Measurements from ENCODE around the gene RANBP2. TPM values are rescaled to one million over a fixed set of nuclear protein-coding genes. Genes with fewer than 3 reads are reported as not detected.

The RANBP2 gene
- total and polyA plus RNA-seq, 2 experiments from 2014 or later, result 23.0 to 98.0 TPM

DNA sequence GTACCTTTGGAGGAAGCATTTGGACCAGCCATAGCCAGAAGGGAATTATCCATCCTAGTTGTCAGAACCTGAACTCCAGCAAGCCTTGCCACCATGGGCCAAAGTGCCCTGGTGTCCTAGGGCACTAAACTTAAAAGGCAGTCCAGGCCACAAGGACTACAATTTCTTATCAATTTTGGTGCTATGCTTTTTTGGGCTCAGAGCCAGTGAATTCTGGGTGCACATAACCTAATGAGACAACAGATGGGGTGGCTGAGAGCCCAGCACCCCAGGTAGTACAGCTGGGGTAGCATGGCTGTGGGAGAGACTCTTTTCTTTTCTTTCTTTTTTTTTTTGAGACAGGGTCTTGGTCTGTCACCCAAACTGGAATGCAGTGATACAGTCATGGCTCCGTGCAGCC is 14.4 kb upstream of the RANBP2 start:
- H3K27me3 ChIP-seq (ENCODE audit: insufficient read depth), result no peaks in the 10 kb centered on the region
- H3K4me2 ChIP-seq, result no peak overlapping the region
- H3K4me1 ChIP-seq (ENCODE audit: insufficient read depth), result no peaks in the 10 kb centered on the region
- Mint-ChIP-seq H3K27ac (no peak overlapping the region), H3K4me3 (no peak overlapping the region), H3K27me3 (ENCODE audit: insufficient read depth, low read depth, poor library complexity) (peaks cover 2% of the 10 kb centered on the region), H3K4me1 (no peaks in the 10 kb centered on the region), H3K9me3 (no peaks in the 10 kb centered on the region), H3K36me3 (ENCODE audit: low read depth) (no peaks in the 10 kb centered on the region)
- DNase-seq (ENCODE audit: low spot score), result no peak
- TF ChIP-seq STAT1 (IDR thresholded peaks at IDR 0.05; ENCODE audit: unreplicated experiment) (no peak), ZNF462 (CRISPR knock-in tag; IDR thresholded peaks at IDR 0.05) (no peak)
- no peak overlapping the region for H3K27ac ChIP-seq (ENCODE audit: low read depth)
- H4K20me1 ChIP-seq (replicated peaks; ENCODE audit: insufficient read depth), result no peaks in the 10 kb centered on the region; the same call in 1 of the 2 replicates
- no peaks in the 10 kb centered on the region for H3K79me2 ChIP-seq (replicated peaks; ENCODE audit: insufficient read depth)
- H2AFZ ChIP-seq, result 0 out of 2 replicates have a peak overlapping the region, but pooled peaks have one; percentile 28
- no peaks in the 10 kb centered on the region for H3K36me3 ChIP-seq (ENCODE audit: insufficient read depth)
- H3F3A ChIP-seq (replicated peaks; ENCODE audit: low read depth), result no peaks in the 10 kb centered on the region
- no peak overlapping the region for H3K4me3 ChIP-seq
- H3K9me2 ChIP-seq (ENCODE audit: insufficient read depth), result no peaks in the 10 kb centered on the region
- no peak for ATAC-seq

GRCh38 chr2:108707300-108707699 is 12.0 kb upstream of the RANBP2 start:
- Mint-ChIP-seq H3K4me1 (no peaks in the 10 kb centered on the region), H3K27ac (no peak overlapping the region), H3K27me3 (ENCODE audit: insufficient read depth, low read depth, poor library complexity) (peaks cover 2% of the 10 kb centered on the region), H3K36me3 (ENCODE audit: low read depth) (no peaks in the 10 kb centered on the region), H3K4me3 (no peak overlapping the region), H3K9me3 (no peaks in the 10 kb centered on the region)
- Histone ChIP-seq H3K27ac (ENCODE audit: low read depth) (no peak overlapping the region), H3K4me1 (ENCODE audit: insufficient read depth) (no peaks in the 10 kb centered on the region), H3K4me3 (no peak overlapping the region), H3F3A (replicated peaks; ENCODE audit: low read depth) (no peaks in the 10 kb centered on the region), H3K79me2 (replicated peaks; ENCODE audit: insufficient read depth) (no peaks in the 10 kb centered on the region), H3K4me2 (no peak overlapping the region), H2AFZ (no peak overlapping the region), H3K9me2 (ENCODE audit: insufficient read depth) (no peaks in the 10 kb centered on the region), H4K20me1 (replicated peaks; ENCODE audit: insufficient read depth) (no peaks in the 10 kb centered on the region), H3K27me3 (ENCODE audit: insufficient read depth) (no peaks in the 10 kb centered on the region), H3K36me3 (ENCODE audit: insufficient read depth) (no peaks in the 10 kb centered on the region)
- no peak for ATAC-seq
- DNase-seq (ENCODE audit: low spot score), result no peak
- no peak for TF ChIP-seq POLR2AphosphoS5 (IDR thresholded peaks at IDR 0.05; ENCODE audit: low read depth)
- TF ChIP-seq, protein P1, sequence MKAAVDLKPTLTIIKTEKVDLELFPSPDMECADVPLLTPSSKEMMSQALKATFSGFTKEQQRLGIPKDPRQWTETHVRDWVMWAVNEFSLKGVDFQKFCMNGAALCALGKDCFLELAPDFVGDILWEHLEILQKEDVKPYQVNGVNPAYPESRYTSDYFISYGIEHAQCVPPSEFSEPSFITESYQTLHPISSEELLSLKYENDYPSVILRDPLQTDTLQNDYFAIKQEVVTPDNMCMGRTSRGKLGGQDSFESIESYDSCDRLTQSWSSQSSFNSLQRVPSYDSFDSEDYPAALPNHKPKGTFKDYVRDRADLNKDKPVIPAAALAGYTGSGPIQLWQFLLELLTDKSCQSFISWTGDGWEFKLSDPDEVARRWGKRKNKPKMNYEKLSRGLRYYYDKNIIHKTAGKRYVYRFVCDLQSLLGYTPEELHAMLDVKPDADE (IDR thresholded peaks at IDR 0.05), result no peak
- no peak for TF ChIP-seq STAT1 (IDR thresholded peaks at IDR 0.05; ENCODE audit: unreplicated experiment)
- no peak for TF ChIP-seq ZNF331 (CRISPR knock-in tag; IDR thresholded peaks at IDR 0.05; ENCODE audit: low read depth)
- no peak for TF ChIP-seq NANOG (IDR thresholded peaks at IDR 0.05; ENCODE audit: borderline replicate concordance)
- no peak for TF ChIP-seq EZH2phosphoT487 (IDR thresholded peaks at IDR 0.05; ENCODE audit: unreplicated experiment)
- TF ChIP-seq CTCF (conservative IDR thresholded peaks at IDR 0.05; ENCODE audit: low read depth in 2 of 2), result no peak
- TF ChIP-seq CREB1 (CRISPR knock-in tag; IDR thresholded peaks at IDR 0.05; ENCODE audit: low read depth), result no peak
- TF ChIP-seq EZH2 (IDR thresholded peaks at IDR 0.05; ENCODE audit: low read depth, unreplicated experiment), result no peak
- TF ChIP-seq JUNB (IDR thresholded peaks at IDR 0.05; ENCODE audit: unreplicated experiment), result no peak
